Peyer's patch (tissue), 4 donors: ENCODE data around the gene TOMM20. TPM values are rescaled to one million over a fixed set of nuclear protein-coding genes. Genes with fewer than 3 reads are reported as not detected.

ENCODE experiments used
- DNase-seq, 3 donors: peaks; one replicate each; pipeline ENCODE4 v3.0.0-alpha.2; 2017 to 2019
- H3K27ac ChIP-seq, 4 donors: fragments of 200-600 bp; sonication (generic); one replicate each; pipeline ENCODE4 v1.5.1; 2016 to 2019
- H3K27me3 ChIP-seq, 2 donors: fragments of 200-600 bp; sonication (generic); one replicate each; pipeline ENCODE4 v1.5.1; 2019
- H3K36me3 ChIP-seq, 3 donors: fragments of 200-600 bp; sonication (generic); one replicate each; pipeline ENCODE4 v1.5.1; 2016 to 2019
- H3K4me1 ChIP-seq, 4 donors: fragments of 200-600 bp; sonication (generic); one replicate each; pipeline ENCODE4 v1.5.1; 2016 to 2019
- H3K4me3 ChIP-seq, 4 donors: fragments of 200-600 bp; sonication (generic); 1 replicate in 3 of 4; 2 replicates in 1 of 4; pipeline ENCODE4 v1.5.1; 2016 to 2019; ENCODE audit warnings: mild to moderate bottlenecking in 1 of 4
- H3K9me3 ChIP-seq, 4 donors: fragments of 200-600 bp; sonication (generic); one replicate each; pipeline ENCODE4 v1.5.1; 2016 to 2019; ENCODE audit warnings: mild to moderate bottlenecking in 1 of 4
- CTCF ChIP-seq, 6 experiments: fragments of 450-650 bp in 4 of 6; fragments of 200-600 bp in 2 of 6; sonication (generic) in 1 of 6; IDR thresholded peaks; one replicate each; pipeline ENCODE4 v1.5.1; 2017 to 2019; ENCODE audit warnings: antibody characterized with exemption in 6 of 6, mild to moderate bottlenecking in 3 of 6, moderate library complexity in 1 of 6
- POLR2A ChIP-seq, 2 donors: fragments of 450-650 bp; IDR thresholded peaks; one replicate each; pipeline ENCODE4 v1.5.1; 2017; ENCODE audit warnings: antibody characterized with exemption in 2 of 2, mild to moderate bottlenecking in 2 of 2, moderate library complexity in 2 of 2
- total RNA-seq, 4 donors: library from RNA; depleted of rRNA; stranded (reverse); fragments of >200 nt; gene quantifications; one replicate each; pipeline ENCODE4 v1.1.0, GENCODE V29; 2016

Gene TOMM20
- total RNA-seq, 4 donors from 2014 or later: 38.0 to 44.3 (median 42.8) TPM

GRCh38 chr1:235112297-235113182 is 16.1 kb downstream of the TOMM20 start:
- TF ChIP-seq CTCF (IDR thresholded peaks at IDR 0.05): no peak
- no peak for TF ChIP-seq POLR2A (IDR thresholded peaks at IDR 0.05)
- no peak for DNase-seq
- H3K4me1 ChIP-seq: no peaks in the 10 kb centered on the region
- peaks cover 0 to 91% (median 0%) of the 10 kb centered on the region in 3 donors for H3K36me3 ChIP-seq
- H3K9me3 ChIP-seq: no peaks in the 10 kb centered on the region
- H3K4me3 ChIP-seq: no peak overlapping the region
- H3K27ac ChIP-seq: no peak overlapping the region
- H3K27me3 ChIP-seq: no peaks in the 10 kb centered on the region

- Histone ChIP-seq H3K36me3 (peaks cover 0 to 80% (median 0%) of the 10 kb centered on the region in 3 donors), H3K9me3 (no peaks in the 10 kb centered on the region), H3K27me3 (no peaks in the 10 kb centered on the region), H3K4me3 (no peak overlapping the region), H3K4me1 (no peaks in the 10 kb centered on the region), H3K27ac (no peak overlapping the region)
- no peak for TF ChIP-seq POLR2A (IDR thresholded peaks at IDR 0.05)
- TF ChIP-seq CTCF (IDR thresholded peaks at IDR 0.05): no peak
- no peak for DNase-seq
Observed at GRCh38 chr1:235111107-235111506, 17.5 kb downstream of the TOMM20 start.

- no peaks in the 10 kb centered on the region for H3K9me3 ChIP-seq
- no peak overlapping the region for H3K4me3 ChIP-seq
- no peaks in the 10 kb centered on the region for H3K27me3 ChIP-seq
- peaks cover 0 to 60% (median 0%) of the 10 kb centered on the region in 3 donors for H3K36me3 ChIP-seq
- H3K4me1 ChIP-seq: peaks cover 0 to 7% (median 1%) of the 10 kb centered on the region in 4 donors
- DNase-seq: no peak
- no peak overlapping the region for H3K27ac ChIP-seq
- TF ChIP-seq CTCF (IDR thresholded peaks at IDR 0.05): no peak
- no peak for TF ChIP-seq POLR2A (IDR thresholded peaks at IDR 0.05)
Observed at GRCh38 chr1:235108876-235109275, 19.8 kb downstream of the TOMM20 start.

GRCh38 chr1:235108185-235108593 is 20.4 kb downstream of the TOMM20 start:
- peaks cover 0 to 13% (median 3%) of the 10 kb centered on the region in 4 donors for H3K4me1 ChIP-seq
- peaks cover 0 to 53% (median 0%) of the 10 kb centered on the region in 3 donors for H3K36me3 ChIP-seq
- no peaks in the 10 kb centered on the region for H3K27me3 ChIP-seq
- no peak for TF ChIP-seq CTCF (IDR thresholded peaks at IDR 0.05)
- no peak for TF ChIP-seq POLR2A (IDR thresholded peaks at IDR 0.05)
- no peak overlapping the region for H3K4me3 ChIP-seq
- no peaks in the 10 kb centered on the region for H3K9me3 ChIP-seq
- DNase-seq: no peak
- H3K27ac ChIP-seq: no peak overlapping the region

- no peak for TF ChIP-seq CTCF (IDR thresholded peaks at IDR 0.05)
- TF ChIP-seq POLR2A (IDR thresholded peaks at IDR 0.05): no peak
- DNase-seq: peak in 1 of 3 donors; percentile 21
- Histone ChIP-seq H3K27ac (no peak overlapping the region), H3K4me1 (peaks cover 0 to 13% (median 3%) of the 10 kb centered on the region in 4 donors), H3K27me3 (no peaks in the 10 kb centered on the region), H3K9me3 (no peaks in the 10 kb centered on the region), H3K36me3 (peaks cover 0 to 47% (median 0%) of the 10 kb centered on the region in 3 donors), H3K4me3 (no peak overlapping the region)
Observed at GRCh38 chr1:235107368-235108184, 21.1 kb downstream of the TOMM20 start.
